ENCODE measurements around the gene POC5. TPM values are rescaled to one million over a fixed set of nuclear protein-coding genes. Genes with fewer than 3 reads are reported as not detected.

Gene POC5

Small RNA genes within 50 kb of the gene (small RNA-seq; reads per million reads assigned to genes)
- gene RNU6-680P (ENCODE audit: insufficient read depth) = not detected
